Nephron progenitor cell (in vitro differentiated cells): ENCODE data around the gene AKR1C8.

Experiments
- DNase-seq: peaks from one replicate; pipeline ENCODE4 v3.0.0; 2021
- H3K27ac Mint-ChIP-seq: 2 replicates; pipeline ENCODE4 v1.8.0; 2021; ENCODE audit warnings: mild to moderate bottlenecking, moderate library complexity, mixed read lengths
- H3K27me3 Mint-ChIP-seq: 2 replicates; pipeline ENCODE4 v1.8.0; 2021; ENCODE audit warnings: mild to moderate bottlenecking, low read depth, mixed read lengths; ENCODE audit not compliant: poor library complexity
- H3K36me3 Mint-ChIP-seq: 2 replicates; pipeline ENCODE4 v1.8.0; 2021; ENCODE audit warnings: low read depth, mixed read lengths
- H3K4me1 Mint-ChIP-seq: 2 replicates; pipeline ENCODE4 v1.8.0; 2021; ENCODE audit warnings: mixed read lengths
- H3K4me3 Mint-ChIP-seq: 2 replicates; pipeline ENCODE4 v1.8.0; 2021; ENCODE audit warnings: mild to moderate bottlenecking, moderate library complexity, mixed read lengths
- H3K9me3 Mint-ChIP-seq: 2 replicates; pipeline ENCODE4 v1.8.0; 2021; ENCODE audit warnings: mild to moderate bottlenecking, moderate library complexity, mixed read lengths
- CTCF ChIP-seq: fragments of 200-600 bp; sonication (generic); IDR thresholded peaks from 2 replicates; pipeline ENCODE4 v1.5.0; 2021; ENCODE audit warnings: antibody characterized with exemption

AKR1C8 gene

GRCh38 chr10:5108658-5109416 is 76.1 kb downstream of the AKR1C8 start:
- no peaks in the 10 kb centered on the region for H3K27me3 Mint-ChIP-seq
- DNase-seq, result no peak
- no peak overlapping the region for H3K27ac Mint-ChIP-seq

GRCh38 chr10:5107860-5108526 is 77.0 kb downstream of the AKR1C8 start:
- no peak for DNase-seq
- H3K9me3 Mint-ChIP-seq, result peaks cover 39% of the 10 kb centered on the region
- TF ChIP-seq CTCF, result no peak
- H3K4me3 Mint-ChIP-seq, result no peak overlapping the region
- H3K27me3 Mint-ChIP-seq, result no peaks in the 10 kb centered on the region
- no peaks in the 10 kb centered on the region for H3K36me3 Mint-ChIP-seq
- H3K27ac Mint-ChIP-seq, result no peak overlapping the region
- H3K4me1 Mint-ChIP-seq, result no peaks in the 10 kb centered on the region

More at GRCh38 chr10:5108658-5109416, 76.1 kb downstream of the AKR1C8 start:
- H3K4me3 Mint-ChIP-seq, result no peak overlapping the region
- H3K4me1 Mint-ChIP-seq, result no peaks in the 10 kb centered on the region
- no peaks in the 10 kb centered on the region for H3K36me3 Mint-ChIP-seq
- TF ChIP-seq CTCF, result no peak
- H3K9me3 Mint-ChIP-seq, result peaks cover 44% of the 10 kb centered on the region

GRCh38 chr10:5106553-5106952 is 78.4 kb downstream of the AKR1C8 start:
- no peak overlapping the region for H3K4me3 Mint-ChIP-seq
- no peak for DNase-seq
- TF ChIP-seq CTCF, result no peak
- H3K4me1 Mint-ChIP-seq, result no peaks in the 10 kb centered on the region
- no peaks in the 10 kb centered on the region for H3K27me3 Mint-ChIP-seq
- H3K9me3 Mint-ChIP-seq, result peaks cover 36% of the 10 kb centered on the region
- no peaks in the 10 kb centered on the region for H3K36me3 Mint-ChIP-seq
- no peak overlapping the region for H3K27ac Mint-ChIP-seq

GRCh38 chr10:5105626-5106025 is 79.3 kb downstream of the AKR1C8 start:
- Mint-ChIP-seq H3K27ac (no peak overlapping the region), H3K36me3 (no peaks in the 10 kb centered on the region), H3K4me1 (no peaks in the 10 kb centered on the region), H3K27me3 (no peaks in the 10 kb centered on the region), H3K9me3 (peaks cover 32% of the 10 kb centered on the region), H3K4me3 (no peak overlapping the region)
- no peak for DNase-seq
- TF ChIP-seq CTCF, result no peak
